Neural cell (in vitro differentiated cells): ENCODE measurements around the gene SBNO1. TPM values are rescaled to one million over a fixed set of nuclear protein-coding genes. Genes with fewer than 3 reads are reported as not detected.

Experiments used
- H2AFZ ChIP-seq: fragments of 200-600, 300-800 bp; sonication (generic), shearing (Covaris generic); 2 replicates; pipeline ENCODE4 v1.6.0; 2014; ENCODE audit warnings: low read depth, mild to moderate bottlenecking, antibody characterized with exemption, low read length, moderate library complexity
- H3F3A ChIP-seq: fragments of 200-600 bp; shearing (Covaris generic); 2 replicates; pipeline ENCODE4 v1.6.1; 2016; ENCODE audit warnings: mild to moderate bottlenecking, moderate library complexity, mixed read lengths, antibody characterized with exemption, low read length; ENCODE audit not compliant: insufficient read depth, poor library complexity, severe bottlenecking
- H3K27ac ChIP-seq: fragments of 200-600, 300-800 bp; sonication (generic), shearing (Covaris generic); 2 replicates; pipeline ENCODE4 v1.5.1; 2014; ENCODE audit warnings: mild to moderate bottlenecking, low read length, moderate library complexity
- H3K27me3 ChIP-seq: fragments of 300-800, 200-600 bp; sonication (generic), shearing (Covaris generic); 2 replicates; pipeline ENCODE4 v1.6.0; 2014; ENCODE audit warnings: mild to moderate bottlenecking, low read depth, low read length, moderate library complexity; ENCODE audit not compliant: insufficient read depth
- H3K36me3 ChIP-seq: fragments of 300-800, 200-600 bp; sonication (generic), shearing (Covaris generic); 2 replicates; pipeline ENCODE4 v1.5.1; 2014; ENCODE audit warnings: mild to moderate bottlenecking, antibody characterized with exemption, low read length, moderate library complexity; ENCODE audit not compliant: insufficient read depth
- H3K4me2 ChIP-seq: fragments of 300-800, 200-600 bp; sonication (generic), shearing (Covaris generic); 2 replicates; pipeline ENCODE4 v1.6.0; 2014; ENCODE audit warnings: mild to moderate bottlenecking, low read length
- H3K4me3 ChIP-seq: fragments of 300-800, 200-600 bp; sonication (generic), shearing (Covaris generic); 2 replicates; pipeline ENCODE4 v1.5.1; 2014; ENCODE audit warnings: mild to moderate bottlenecking, low read length, moderate library complexity
- H3K79me2 ChIP-seq: fragments of 200-600 bp; shearing (Covaris generic); replicated peaks from 2 replicates; pipeline ENCODE4 v1.6.0; 2014; ENCODE audit warnings: mild to moderate bottlenecking, low read length, moderate library complexity; ENCODE audit not compliant: insufficient read depth
- H3K9ac ChIP-seq: fragments of 300-800, 200-600 bp; sonication (generic), shearing (Covaris generic); 2 replicates; pipeline ENCODE4 v1.6.1; 2016; ENCODE audit warnings: mild to moderate bottlenecking, low read length, mixed read lengths
- H3K9me2 ChIP-seq: fragments of 200-600 bp; shearing (Covaris generic); 2 replicates; pipeline ENCODE4 v1.6.1; 2016; ENCODE audit warnings: mild to moderate bottlenecking, low read length, mixed read lengths; ENCODE audit not compliant: insufficient read depth
- H3K9me3 ChIP-seq: fragments of 200-600, 300-800 bp; sonication (generic), shearing (Covaris generic); 2 replicates; pipeline ENCODE4 v1.6.1; 2016; ENCODE audit warnings: mild to moderate bottlenecking, mixed run types, low read length, moderate library complexity, mixed read lengths
- H4K20me1 ChIP-seq: fragments of 200-600 bp; shearing (Covaris generic); 2 replicates; pipeline ENCODE4 v1.6.1; 2016; ENCODE audit warnings: mild to moderate bottlenecking, mixed run types; ENCODE audit not compliant: insufficient read depth
- CTCF ChIP-seq: fragments of 450-650 bp; IDR thresholded peaks from 2 replicates; pipeline ENCODE4 v1.5.1; 2014; ENCODE audit warnings: antibody characterized with exemption, mild to moderate bottlenecking, moderate library complexity; ENCODE audit not compliant: poor library complexity, severe bottlenecking
- EP300 ChIP-seq: fragments of 450-650 bp; conservative IDR thresholded peaks from 2 replicates; pipeline ENCODE4 v1.6.1; 2014; ENCODE audit warnings: antibody characterized with exemption, mild to moderate bottlenecking, moderate library complexity; ENCODE audit not compliant: poor library complexity, severe bottlenecking
- EZH2 ChIP-seq: fragments of 200-600, 300-800 bp; shearing (Covaris generic), sonication (generic); IDR thresholded peaks from 2 replicates; pipeline ENCODE4 v1.6.1; 2014; ENCODE audit warnings: antibody characterized with exemption, low read length, borderline replicate concordance, mild to moderate bottlenecking; ENCODE audit not compliant: insufficient read depth, poor library complexity, severe bottlenecking
- MXI1 ChIP-seq: fragments of 450-650 bp; conservative IDR thresholded peaks from 2 replicates; pipeline ENCODE4 v1.6.1; 2014; ENCODE audit warnings: antibody characterized with exemption, mild to moderate bottlenecking; ENCODE audit not compliant: poor library complexity, severe bottlenecking
- POLR2AphosphoS5 ChIP-seq: IDR thresholded peaks from 2 replicates; pipeline ENCODE4 v1.6.1; 2012
- RAD21 ChIP-seq: fragments of 450-650 bp; conservative IDR thresholded peaks from 2 replicates; pipeline ENCODE4 v1.6.1; 2014; ENCODE audit warnings: antibody characterized with exemption, mild to moderate bottlenecking, moderate library complexity
- REST ChIP-seq: IDR thresholded peaks from 2 replicates; pipeline ENCODE4 v1.6.1; 2012; ENCODE audit warnings: borderline replicate concordance
- SMC3 ChIP-seq: fragments of 450-650 bp; conservative IDR thresholded peaks from 2 replicates; pipeline ENCODE4 v1.6.1; 2014; ENCODE audit warnings: antibody characterized with exemption, mild to moderate bottlenecking, moderate library complexity; ENCODE audit not compliant: poor library complexity
- TAF1 ChIP-seq: IDR thresholded peaks from 2 replicates; pipeline ENCODE4 v1.6.1; 2012; ENCODE audit warnings: low read depth
- polyA plus RNA-seq: library from polyadenylated mRNA; depleted of rRNA; stranded (reverse); fragments of >200 nt; gene quantifications from 2 replicates; pipeline ENCODE4 v1.2.3, GENCODE V29; 2014

The SBNO1 gene
- polyA plus RNA-seq, 1 donor from 2014 or later: 17.9 TPM

GRCh38 chr12:123367511-123367910 is 2.9 kb upstream of the SBNO1 start:
- H3F3A ChIP-seq: no peaks in the 10 kb centered on the region
- H3K27ac ChIP-seq: no peak overlapping the region
- H3K9ac ChIP-seq: no peak overlapping the region
- H3K9me3 ChIP-seq: no peaks in the 10 kb centered on the region
- no peaks in the 10 kb centered on the region for H3K27me3 ChIP-seq
- no peak overlapping the region for H2AFZ ChIP-seq
- no peaks in the 10 kb centered on the region for H3K9me2 ChIP-seq
- no peaks in the 10 kb centered on the region for H3K36me3 ChIP-seq
- H3K79me2 ChIP-seq: peaks cover 14% of the 10 kb centered on the region
- no peak for TF ChIP-seq TAF1
- no peak for TF ChIP-seq POLR2AphosphoS5
- TF ChIP-seq SMC3: no peak
- TF ChIP-seq MXI1: no peak
- no peak for TF ChIP-seq EP300
- no peak for TF ChIP-seq RAD21
- TF ChIP-seq REST: no peak
- no peak for TF ChIP-seq CTCF
- no peak for TF ChIP-seq EZH2
- no peak overlapping the region for H3K4me3 ChIP-seq
- peaks cover 5% of the 10 kb centered on the region for H4K20me1 ChIP-seq
- H3K4me2 ChIP-seq: no peak overlapping the region

- H3K9me2 ChIP-seq: no peaks in the 10 kb centered on the region
- H2AFZ ChIP-seq: peak overlapping the region; percentile 77
- TF ChIP-seq EZH2 (no peak), CTCF (peak; percentile 83), POLR2AphosphoS5 (peak; percentile 84), SMC3 (peak; percentile 67), REST (no peak), TAF1 (peak; percentile 25), RAD21 (peak; percentile 60), MXI1 (peak; percentile 85), EP300 (no peak)
- H3K79me2 ChIP-seq: peaks cover 34% of the 10 kb centered on the region
- H3K4me2 ChIP-seq: peak overlapping the region; percentile 79
- H3K27me3 ChIP-seq: no peaks in the 10 kb centered on the region
- no peaks in the 10 kb centered on the region for H3F3A ChIP-seq
- H4K20me1 ChIP-seq: peaks cover 5% of the 10 kb centered on the region
- peak overlapping the region; percentile 93 for H3K4me3 ChIP-seq
- no peaks in the 10 kb centered on the region for H3K9me3 ChIP-seq
- H3K9ac ChIP-seq: peak overlapping the region; percentile 89
- H3K36me3 ChIP-seq: no peaks in the 10 kb centered on the region
- H3K27ac ChIP-seq: peak overlapping the region; percentile 97
Measured at GRCh38 chr12:123365025-123365917, 624 bp upstream of the SBNO1 start.
